Left ventricle myocardium inferior (tissue), 1 donor: ENCODE data around the gene PIK3C2G. TPM values are rescaled to one million over a fixed set of nuclear protein-coding genes. Genes with fewer than 3 reads are reported as not detected.

Experiments
- DNase-seq: peaks from one replicate; pipeline ENCODE4 v3.0.0-alpha.2; 2020
- H3K27ac ChIP-seq: fragments of 200-600 bp; replicated peaks from 2 replicates; pipeline ENCODE4 v1.8.0; 2021
- H3K27me3 ChIP-seq: fragments of 200-600 bp; 2 replicates; pipeline ENCODE4 v1.8.0; 2021; ENCODE audit warnings: low read depth
- H3K36me3 ChIP-seq: fragments of 200-600 bp; 2 replicates; pipeline ENCODE4 v1.8.0; 2021
- H3K4me1 ChIP-seq: fragments of 200-600 bp; 2 replicates; pipeline ENCODE4 v1.8.0; 2021
- H3K4me3 ChIP-seq: fragments of 200-600 bp; 2 replicates; pipeline ENCODE4 v1.8.0; 2021; ENCODE audit warnings: mild to moderate bottlenecking, moderate library complexity
- H3K9me3 ChIP-seq: fragments of 200-600 bp; replicated peaks from 2 replicates; pipeline ENCODE4 v1.8.0; 2021
- CTCF ChIP-seq: fragments of 200-600 bp; IDR thresholded peaks from 2 replicates; pipeline ENCODE4 v1.8.0; 2021; ENCODE audit warnings: antibody characterized with exemption, mild to moderate bottlenecking, borderline replicate concordance
- intact Hi-C: fragments of 100-400 bp; cut with micrococcal nuclease; formaldehyde crosslinking; loops from one replicate; pipeline ENCODE4 v1.11.0; 2022
- total RNA-seq: library from RNA; stranded (reverse); fragmentation: NEBNext Ultra II Directional; extraction: Animal tissue kit (Norgen Biotek cat#: 25700); gene quantifications from one replicate; pipeline ENCODE4 v1.2.1, GENCODE V29; 2021
- donor health status: DM: no; HTN: yes; CAD: no; lungs with severe emphysema.

Gene PIK3C2G
- total RNA-seq, 1 donor from 2014 or later = not detected

- Histone ChIP-seq H3K4me1 (peaks cover 11% of the 10 kb centered on the region), H3K4me3 (no peak overlapping the region), H3K27me3 (no peaks in the 10 kb centered on the region), H3K36me3 (no peaks in the 10 kb centered on the region), H3K27ac (peak overlapping the region; percentile 1), H3K9me3 (no peaks in the 10 kb centered on the region)
- no peak for TF ChIP-seq CTCF
- no peak for DNase-seq
- intact Hi-C loops = no loop called here
Measured at GRCh38 chr12:18340786-18341185, 79.5 kb downstream of the PIK3C2G start.

GRCh38 chr12:18343708-18344107 lies 82.4 kb downstream of the PIK3C2G start:
- intact Hi-C loops = no loop called here
- Histone ChIP-seq H3K27ac (no peak overlapping the region), H3K36me3 (no peaks in the 10 kb centered on the region), H3K9me3 (no peaks in the 10 kb centered on the region), H3K27me3 (no peaks in the 10 kb centered on the region), H3K4me3 (no peak overlapping the region), H3K4me1 (peaks cover 14% of the 10 kb centered on the region)
- TF ChIP-seq CTCF = no peak
- no peak for DNase-seq

GRCh38 chr12:18345021-18345735 lies 83.9 kb downstream of the PIK3C2G start:
- H3K4me1 ChIP-seq = peaks cover 14% of the 10 kb centered on the region
- TF ChIP-seq CTCF = no peak
- no peak overlapping the region for H3K4me3 ChIP-seq
- peak overlapping the region; percentile 22 for H3K27ac ChIP-seq
- no peaks in the 10 kb centered on the region for H3K27me3 ChIP-seq
- intact Hi-C loops = no loop called here
- no peaks in the 10 kb centered on the region for H3K36me3 ChIP-seq
- no peak for DNase-seq
- H3K9me3 ChIP-seq = no peaks in the 10 kb centered on the region

- Histone ChIP-seq H3K4me3 (no peak overlapping the region), H3K9me3 (no peaks in the 10 kb centered on the region), H3K36me3 (no peaks in the 10 kb centered on the region), H3K4me1 (no peaks in the 10 kb centered on the region), H3K27ac (no peak overlapping the region), H3K27me3 (no peaks in the 10 kb centered on the region)
- no peak for DNase-seq
- no peak for TF ChIP-seq CTCF
- intact Hi-C loops = no loop called here
Measured at GRCh38 chr12:18352312-18352711, 91.0 kb downstream of the PIK3C2G start.

GRCh38 chr12:18355429-18355828 lies 94.1 kb downstream of the PIK3C2G start:
- no peaks in the 10 kb centered on the region for H3K36me3 ChIP-seq
- no peak overlapping the region for H3K4me3 ChIP-seq
- no peak for TF ChIP-seq CTCF
- intact Hi-C loops = no loop called here
- no peak overlapping the region for H3K27ac ChIP-seq
- H3K9me3 ChIP-seq = no peaks in the 10 kb centered on the region
- no peak for DNase-seq
- H3K27me3 ChIP-seq = no peaks in the 10 kb centered on the region
- H3K4me1 ChIP-seq = no peaks in the 10 kb centered on the region
